Osteocyte (in vitro differentiated cells): ENCODE measurements around the gene PCDH7. TPM values are rescaled to one million over a fixed set of nuclear protein-coding genes. Genes with fewer than 3 reads are reported as not detected.

Source experiments
- DNase-seq: peaks from one replicate; pipeline ENCODE4 v3.0.0; 2021; ENCODE audit warnings: mixed read lengths; ENCODE audit not compliant: unreplicated experiment; ENCODE audit errors: extremely low spot score
- H3K27ac Mint-ChIP-seq: one replicate; pipeline ENCODE4 v1.8.0; 2021; ENCODE audit warnings: mild to moderate bottlenecking, mixed read lengths; ENCODE audit not compliant: unreplicated experiment
- H3K27me3 Mint-ChIP-seq: one replicate; pipeline ENCODE4 v1.8.0; 2021; ENCODE audit warnings: mixed read lengths; ENCODE audit not compliant: unreplicated experiment
- H3K36me3 Mint-ChIP-seq: one replicate; pipeline ENCODE4 v1.8.0; 2021; ENCODE audit warnings: mixed read lengths; ENCODE audit not compliant: unreplicated experiment
- H3K4me1 Mint-ChIP-seq: one replicate; pipeline ENCODE4 v1.8.0; 2021; ENCODE audit warnings: mixed read lengths; ENCODE audit not compliant: unreplicated experiment
- H3K4me3 Mint-ChIP-seq: one replicate; pipeline ENCODE4 v1.8.0; 2021; ENCODE audit warnings: mild to moderate bottlenecking, moderate library complexity, mixed read lengths; ENCODE audit not compliant: unreplicated experiment
- H3K9me3 Mint-ChIP-seq: one replicate; pipeline ENCODE4 v1.8.0; 2021; ENCODE audit warnings: mixed read lengths; ENCODE audit not compliant: unreplicated experiment
- total RNA-seq: library from RNA; stranded (reverse); gene quantifications from 2 replicates; pipeline ENCODE4 v1.2.1, GENCODE V29; 2021
- TF ChIP-seq, protein P1 (sequence below): fragments of 200-600 bp; sonication (generic); IDR thresholded peaks from 2 replicates; pipeline ENCODE4 v1.5.0; 2021; ENCODE audit warnings: antibody characterized with exemption, mild to moderate bottlenecking, moderate library complexity

Gene PCDH7
- total RNA-seq, 1 donor from 2014 or later, result 147 TPM

GRCh38 chr4:30719454-30720020, 632 bp upstream of the PCDH7 start:
- TF ChIP-seq, protein P1, sequence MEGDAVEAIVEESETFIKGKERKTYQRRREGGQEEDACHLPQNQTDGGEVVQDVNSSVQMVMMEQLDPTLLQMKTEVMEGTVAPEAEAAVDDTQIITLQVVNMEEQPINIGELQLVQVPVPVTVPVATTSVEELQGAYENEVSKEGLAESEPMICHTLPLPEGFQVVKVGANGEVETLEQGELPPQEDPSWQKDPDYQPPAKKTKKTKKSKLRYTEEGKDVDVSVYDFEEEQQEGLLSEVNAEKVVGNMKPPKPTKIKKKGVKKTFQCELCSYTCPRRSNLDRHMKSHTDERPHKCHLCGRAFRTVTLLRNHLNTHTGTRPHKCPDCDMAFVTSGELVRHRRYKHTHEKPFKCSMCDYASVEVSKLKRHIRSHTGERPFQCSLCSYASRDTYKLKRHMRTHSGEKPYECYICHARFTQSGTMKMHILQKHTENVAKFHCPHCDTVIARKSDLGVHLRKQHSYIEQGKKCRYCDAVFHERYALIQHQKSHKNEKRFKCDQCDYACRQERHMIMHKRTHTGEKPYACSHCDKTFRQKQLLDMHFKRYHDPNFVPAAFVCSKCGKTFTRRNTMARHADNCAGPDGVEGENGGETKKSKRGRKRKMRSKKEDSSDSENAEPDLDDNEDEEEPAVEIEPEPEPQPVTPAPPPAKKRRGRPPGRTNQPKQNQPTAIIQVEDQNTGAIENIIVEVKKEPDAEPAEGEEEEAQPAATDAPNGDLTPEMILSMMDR, result no peak
- no peaks in the 10 kb centered on the region for H3K27me3 Mint-ChIP-seq
- peak; percentile 93 for DNase-seq
- no peaks in the 10 kb centered on the region for H3K9me3 Mint-ChIP-seq
- H3K4me3 Mint-ChIP-seq, result peak overlapping the region; percentile 100
- peak overlapping the region; percentile 98 for H3K27ac Mint-ChIP-seq
- H3K36me3 Mint-ChIP-seq, result peaks cover 19% of the 10 kb centered on the region
- H3K4me1 Mint-ChIP-seq, result peaks cover 18% of the 10 kb centered on the region

DNA sequence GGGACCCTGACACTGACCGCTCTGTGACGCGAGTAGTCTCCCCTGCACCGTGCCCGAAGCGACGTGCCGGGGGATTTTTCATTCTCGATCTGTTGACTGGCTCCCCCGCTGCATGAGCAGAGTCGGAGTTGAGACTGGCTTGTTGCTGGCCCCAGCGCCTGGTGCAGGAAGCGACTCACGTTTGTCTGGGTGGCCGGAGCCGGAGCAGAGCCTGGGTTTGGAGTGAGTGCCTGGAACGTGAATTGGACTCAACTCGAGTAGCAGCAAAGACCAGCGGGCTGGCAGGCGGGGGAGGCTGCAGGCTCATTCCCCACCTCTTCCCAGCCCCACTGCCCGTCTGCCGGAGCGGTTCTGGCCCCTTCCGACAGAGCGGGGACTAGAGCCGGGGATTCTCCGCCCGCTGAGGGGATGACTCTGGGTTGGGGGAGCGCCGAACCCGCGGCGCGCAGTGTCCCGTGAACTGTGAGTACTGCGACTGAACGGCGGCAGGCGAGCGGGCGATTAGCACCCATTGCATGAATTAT, 554 bp downstream of the PCDH7 start:
- DNase-seq, result peak; percentile 86
- H3K36me3 Mint-ChIP-seq, result peaks cover 19% of the 10 kb centered on the region
- H3K4me3 Mint-ChIP-seq, result peak overlapping the region; percentile 100
- H3K27me3 Mint-ChIP-seq, result no peaks in the 10 kb centered on the region
- H3K27ac Mint-ChIP-seq, result peak overlapping the region; percentile 98
- H3K4me1 Mint-ChIP-seq, result peaks cover 18% of the 10 kb centered on the region
- H3K9me3 Mint-ChIP-seq, result no peaks in the 10 kb centered on the region
- TF ChIP-seq, protein P1, result no peak

DNA sequence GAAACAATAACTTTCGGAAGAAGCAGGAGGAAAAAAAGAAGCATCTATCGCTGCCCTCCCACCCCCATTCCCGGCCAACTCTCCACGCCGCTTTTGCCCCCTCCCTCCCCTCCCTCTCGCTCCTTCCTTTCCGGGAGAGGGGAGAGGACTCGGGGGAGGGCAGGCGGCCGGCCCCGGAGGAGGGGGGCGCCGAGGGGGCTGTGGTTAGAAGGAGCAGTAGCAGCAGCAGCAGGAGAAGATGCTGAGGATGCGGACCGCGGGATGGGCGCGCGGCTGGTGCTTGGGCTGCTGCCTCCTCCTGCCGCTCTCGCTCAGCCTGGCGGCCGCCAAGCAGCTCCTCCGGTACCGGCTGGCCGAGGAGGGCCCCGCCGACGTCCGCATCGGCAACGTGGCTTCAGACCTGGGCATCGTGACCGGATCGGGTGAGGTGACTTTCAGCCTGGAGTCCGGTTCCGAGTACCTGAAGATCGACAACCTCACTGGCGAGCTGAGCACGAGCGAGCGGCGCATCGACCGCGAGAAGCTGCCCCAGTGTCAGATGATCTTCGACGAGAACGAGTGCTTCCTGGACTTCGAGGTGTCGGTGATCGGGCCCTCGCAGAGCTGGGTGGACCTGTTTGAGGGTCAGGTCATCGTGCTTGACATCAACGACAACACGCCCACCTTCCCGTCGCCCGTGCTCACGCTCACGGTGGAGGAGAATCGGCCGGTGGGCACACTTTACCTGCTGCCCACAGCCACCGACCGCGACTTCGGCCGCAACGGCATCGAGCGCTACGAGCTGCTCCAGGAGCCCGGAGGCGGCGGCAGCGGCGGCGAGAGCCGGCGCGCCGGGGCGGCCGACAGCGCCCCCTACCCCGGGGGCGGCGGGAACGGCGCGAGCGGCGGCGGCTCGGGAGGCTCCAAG, 1.3 kb downstream of the PCDH7 start:
- H3K27ac Mint-ChIP-seq, result peak overlapping the region; percentile 98
- peak overlapping the region; percentile 100 for H3K4me3 Mint-ChIP-seq
- TF ChIP-seq, protein P1, result peak; percentile 62
- H3K27me3 Mint-ChIP-seq, result no peaks in the 10 kb centered on the region
- DNase-seq, result peak; percentile 89
- no peaks in the 10 kb centered on the region for H3K9me3 Mint-ChIP-seq
- H3K4me1 Mint-ChIP-seq, result peaks cover 18% of the 10 kb centered on the region
- H3K36me3 Mint-ChIP-seq, result peaks cover 19% of the 10 kb centered on the region

DNA sequence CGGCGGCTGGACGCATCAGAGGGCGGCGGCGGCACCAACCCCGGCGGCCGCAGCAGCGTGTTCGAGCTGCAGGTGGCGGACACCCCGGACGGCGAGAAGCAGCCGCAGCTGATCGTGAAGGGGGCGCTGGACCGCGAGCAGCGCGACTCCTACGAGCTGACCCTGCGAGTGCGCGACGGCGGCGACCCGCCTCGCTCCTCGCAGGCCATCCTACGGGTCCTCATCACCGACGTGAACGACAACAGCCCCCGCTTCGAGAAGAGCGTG, 1.9 kb downstream of the PCDH7 start:
- H3K4me1 Mint-ChIP-seq, result peaks cover 21% of the 10 kb centered on the region
- peaks cover 19% of the 10 kb centered on the region for H3K36me3 Mint-ChIP-seq
- H3K27ac Mint-ChIP-seq, result peak overlapping the region; percentile 84
- H3K4me3 Mint-ChIP-seq, result peak overlapping the region; percentile 89
- no peaks in the 10 kb centered on the region for H3K9me3 Mint-ChIP-seq
- no peaks in the 10 kb centered on the region for H3K27me3 Mint-ChIP-seq
- DNase-seq, result no peak
- TF ChIP-seq, protein P1, result peak; percentile 12
